Measurements from ENCODE around the gene PLIN4.

PLIN4 gene

GRCh38 chr19:4524808-4525562 is 6.7 kb upstream of the PLIN4 start:
- Mint-ChIP-seq H3K36me3 (no peaks in the 10 kb centered on the region), H3K27me3 (peaks cover 0 to 13% of the 10 kb centered on the region in 2 donors), H3K4me3 (no peak overlapping the region), H3K27ac (no peak overlapping the region), H3K4me1 (peaks cover 0 to 2% of the 10 kb centered on the region in 2 donors), H3K9me3 (no peaks in the 10 kb centered on the region)
- ATAC-seq (replicated peaks) (peak; percentile 78 to 85), DNase-seq (peak; percentile 40)

GRCh38 chr19:4523306-4524110 is 5.2 kb upstream of the PLIN4 start:
- Mint-ChIP-seq H3K4me1 (peaks cover 0 to 2% of the 10 kb centered on the region in 2 donors), H3K27ac (no peak overlapping the region), H3K9me3 (no peaks in the 10 kb centered on the region), H3K36me3 (no peaks in the 10 kb centered on the region), H3K4me3 (no peak overlapping the region), H3K27me3 (peaks cover 0 to 11% of the 10 kb centered on the region in 2 donors)
- ATAC-seq (replicated peaks) (no peak), DNase-seq (no peak)

DNA sequence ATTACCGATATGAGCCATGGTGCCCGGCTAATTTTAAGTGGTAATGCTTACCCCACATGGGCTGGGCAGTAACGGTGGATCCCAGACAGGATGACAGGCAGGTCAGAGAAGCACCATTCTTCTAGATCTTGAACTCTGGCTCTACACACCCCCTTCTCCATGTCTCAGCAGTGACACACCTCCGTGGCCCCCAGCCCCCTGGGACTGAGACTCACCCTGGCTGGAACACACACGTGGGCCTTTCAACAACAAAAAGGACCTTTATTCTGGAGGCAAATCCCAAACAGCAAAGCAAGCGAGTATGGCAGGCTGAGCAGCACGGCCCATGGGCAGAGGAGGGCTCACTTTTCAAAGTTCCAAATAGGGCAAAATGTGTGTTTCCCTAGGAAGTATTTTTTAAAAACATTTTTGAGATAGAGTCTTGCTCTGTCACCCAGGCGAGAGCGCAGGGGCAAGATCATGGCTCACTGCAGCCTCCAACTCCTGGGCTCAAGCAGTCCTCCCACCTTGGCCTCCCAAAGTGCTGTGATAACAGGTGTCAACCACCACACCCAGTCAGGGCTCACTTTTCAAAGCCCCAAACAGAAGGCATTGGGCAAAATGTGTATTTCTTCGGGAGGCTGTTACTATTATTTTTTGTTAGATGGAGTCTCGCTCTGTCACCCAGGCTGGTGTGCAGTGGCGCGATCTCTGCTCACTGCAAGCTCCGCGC is 4.2 kb upstream of the PLIN4 start:
- Mint-ChIP-seq H3K9me3 (no peaks in the 10 kb centered on the region), H3K4me3 (no peak overlapping the region)

GRCh38 chr19:4521888-4522242 is 3.6 kb upstream of the PLIN4 start:
- no peak for DNase-seq
- Mint-ChIP-seq H3K36me3 (no peaks in the 10 kb centered on the region), H3K27ac (no peak overlapping the region), H3K4me3 (no peak overlapping the region), H3K4me1 (peaks cover 0 to 2% of the 10 kb centered on the region in 2 donors), H3K9me3 (no peaks in the 10 kb centered on the region), H3K27me3 (peaks cover 0 to 15% of the 10 kb centered on the region in 2 donors)
- ATAC-seq (replicated peaks): no peak

More for the DNA sequence above, 4.2 kb upstream of the PLIN4 start:
- H3K27me3 Mint-ChIP-seq: peaks cover 0 to 11% of the 10 kb centered on the region in 2 donors
- no peak overlapping the region for H3K27ac Mint-ChIP-seq
- no peak for ATAC-seq (replicated peaks)
- no peaks in the 10 kb centered on the region for H3K36me3 Mint-ChIP-seq
- DNase-seq: no peak
- peaks cover 0 to 2% of the 10 kb centered on the region in 2 donors for H3K4me1 Mint-ChIP-seq

- Mint-ChIP-seq H3K36me3 (no peaks in the 10 kb centered on the region), H3K27ac (no peak overlapping the region), H3K9me3 (no peaks in the 10 kb centered on the region), H3K4me1 (peaks cover 0 to 2% of the 10 kb centered on the region in 2 donors), H3K4me3 (no peak overlapping the region), H3K27me3 (peaks cover 0 to 15% of the 10 kb centered on the region in 2 donors)
- ATAC-seq (replicated peaks) (no peak), DNase-seq (no peak)
Observed at GRCh38 chr19:4521170-4521887, 3.0 kb upstream of the PLIN4 start.

DNA sequence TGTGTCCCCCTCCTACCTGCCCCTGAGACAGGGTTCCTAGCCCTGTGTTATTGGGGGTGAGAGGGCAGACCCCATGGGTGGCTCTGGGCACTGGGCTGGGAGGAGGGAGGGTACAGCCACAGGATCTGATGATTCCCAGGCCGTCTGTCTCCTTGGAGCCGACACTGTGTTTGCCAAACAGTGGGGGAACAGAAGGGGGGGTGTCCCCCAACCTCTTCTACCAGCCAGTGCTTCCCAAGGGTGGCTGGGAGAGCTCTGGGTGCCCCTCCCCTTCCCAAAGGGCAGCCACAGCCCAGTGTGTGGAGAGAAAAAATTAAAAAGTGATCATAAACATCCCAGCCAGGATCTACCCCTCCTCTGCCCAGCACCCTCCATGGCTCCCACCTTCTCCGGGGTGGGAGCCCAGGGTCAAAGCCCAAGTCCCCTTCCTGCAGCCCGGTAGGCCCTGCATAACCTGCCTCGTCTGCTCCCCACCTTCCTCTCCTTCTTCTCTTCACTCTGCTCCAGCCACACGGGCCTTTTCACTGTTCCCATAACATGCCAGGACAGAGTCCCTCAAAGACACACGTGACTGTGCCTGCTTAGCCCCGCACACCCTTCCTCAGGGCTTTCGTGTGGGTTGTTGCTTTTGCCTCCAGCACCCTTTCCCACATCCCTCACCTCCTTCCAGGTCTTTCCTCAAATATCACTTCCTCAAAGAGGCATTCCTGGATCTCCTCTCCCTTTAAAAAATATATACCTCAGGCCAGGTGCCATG is 1.4 kb upstream of the PLIN4 start:
- H3K27ac Mint-ChIP-seq: no peak overlapping the region
- no peak for ATAC-seq (replicated peaks)
- no peaks in the 10 kb centered on the region for H3K4me1 Mint-ChIP-seq
- H3K4me3 Mint-ChIP-seq: no peak overlapping the region
- DNase-seq: no peak
- H3K27me3 Mint-ChIP-seq: peaks cover 5 to 15% of the 10 kb centered on the region in 2 donors
- no peaks in the 10 kb centered on the region for H3K9me3 Mint-ChIP-seq
- no peaks in the 10 kb centered on the region for H3K36me3 Mint-ChIP-seq

DNA sequence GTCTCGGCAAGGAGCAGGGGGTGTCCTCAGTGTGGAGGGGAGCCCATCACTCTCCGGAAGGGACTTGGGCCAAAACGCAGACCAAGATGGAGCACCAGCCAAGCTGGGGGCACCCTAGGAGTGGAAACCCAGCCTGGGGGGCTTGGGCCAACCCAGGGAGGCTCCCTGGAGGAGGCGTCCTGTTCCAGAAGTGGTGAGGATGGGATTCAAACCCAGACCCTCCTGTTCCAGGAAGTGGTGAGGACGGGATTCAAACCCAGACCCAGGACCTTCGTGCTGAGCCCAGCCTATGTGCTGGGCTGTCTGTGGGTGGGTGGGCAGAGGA is 848 bp upstream of the PLIN4 start:
- no peak for DNase-seq
- H3K4me3 Mint-ChIP-seq: no peak overlapping the region

GRCh38 chr19:4517451-4518057 is 732 bp downstream of the PLIN4 start:
- Mint-ChIP-seq H3K4me3 (no peak overlapping the region), H3K27ac (no peak overlapping the region), H3K27me3 (peaks cover 5 to 15% of the 10 kb centered on the region in 2 donors), H3K4me1 (no peaks in the 10 kb centered on the region), H3K9me3 (no peaks in the 10 kb centered on the region), H3K36me3 (no peaks in the 10 kb centered on the region)
- DNase-seq (no peak), ATAC-seq (replicated peaks) (no peak)

More for the DNA sequence above, 848 bp upstream of the PLIN4 start:
- Mint-ChIP-seq H3K9me3 (no peaks in the 10 kb centered on the region), H3K27me3 (peaks cover 5 to 15% of the 10 kb centered on the region in 2 donors), H3K4me1 (no peaks in the 10 kb centered on the region), H3K36me3 (no peaks in the 10 kb centered on the region), H3K27ac (no peak overlapping the region)
- ATAC-seq (replicated peaks): no peak

- Mint-ChIP-seq H3K27ac (no peak overlapping the region), H3K9me3 (no peaks in the 10 kb centered on the region), H3K4me1 (no peaks in the 10 kb centered on the region), H3K27me3 (peaks cover 5 to 15% of the 10 kb centered on the region in 2 donors), H3K4me3 (no peak overlapping the region), H3K36me3 (no peaks in the 10 kb centered on the region)
- ATAC-seq (replicated peaks): peak in 1 of 2 donors; percentile 33
- DNase-seq: no peak
Observed at GRCh38 chr19:4516939-4517300, 1.4 kb downstream of the PLIN4 start.

GRCh38 chr19:4516199-4516938 is 1.9 kb downstream of the PLIN4 start:
- no peak for DNase-seq
- no peaks in the 10 kb centered on the region for H3K9me3 Mint-ChIP-seq
- ATAC-seq (replicated peaks): peak in 1 of 2 donors; percentile 27

GRCh38 chr19:4515732-4516131 is 2.6 kb downstream of the PLIN4 start:
- Mint-ChIP-seq H3K27me3 (peaks cover 5 to 8% of the 10 kb centered on the region in 2 donors), H3K4me3 (no peak overlapping the region), H3K27ac (no peak overlapping the region), H3K9me3 (no peaks in the 10 kb centered on the region), H3K4me1 (no peaks in the 10 kb centered on the region), H3K36me3 (no peaks in the 10 kb centered on the region)
- ATAC-seq (replicated peaks): no peak
- no peak for DNase-seq

More at GRCh38 chr19:4516199-4516938, 1.9 kb downstream of the PLIN4 start:
- Mint-ChIP-seq H3K36me3 (no peaks in the 10 kb centered on the region), H3K4me3 (no peak overlapping the region), H3K27me3 (peaks cover 5 to 13% of the 10 kb centered on the region in 2 donors), H3K4me1 (no peaks in the 10 kb centered on the region), H3K27ac (no peak overlapping the region)

GRCh38 chr19:4513248-4513647 is 5.0 kb downstream of the PLIN4 start:
- Mint-ChIP-seq H3K27me3 (peaks cover 4 to 5% of the 10 kb centered on the region in 2 donors), H3K9me3 (no peaks in the 10 kb centered on the region), H3K4me1 (no peaks in the 10 kb centered on the region), H3K27ac (peak overlapping the region; percentile 59), H3K36me3 (peaks cover 0 to 1% of the 10 kb centered on the region in 2 donors), H3K4me3 (no peak overlapping the region)
- ATAC-seq (replicated peaks) (no peak), DNase-seq (no peak)

GRCh38 chr19:4512070-4512469 is 6.2 kb downstream of the PLIN4 start:
- no peak for ATAC-seq (replicated peaks)
- no peaks in the 10 kb centered on the region for H3K4me1 Mint-ChIP-seq

More at GRCh38 chr19:4512070-4512469, 6.2 kb downstream of the PLIN4 start:
- Mint-ChIP-seq H3K4me3 (no peak overlapping the region), H3K9me3 (no peaks in the 10 kb centered on the region), H3K36me3 (peaks cover 0 to 5% of the 10 kb centered on the region in 2 donors), H3K27me3 (peaks cover 2 to 5% of the 10 kb centered on the region in 2 donors), H3K27ac (no peak overlapping the region)
- no peak for DNase-seq
